ENCODE data around the gene SPEM2.

Gene SPEM2

DNA sequence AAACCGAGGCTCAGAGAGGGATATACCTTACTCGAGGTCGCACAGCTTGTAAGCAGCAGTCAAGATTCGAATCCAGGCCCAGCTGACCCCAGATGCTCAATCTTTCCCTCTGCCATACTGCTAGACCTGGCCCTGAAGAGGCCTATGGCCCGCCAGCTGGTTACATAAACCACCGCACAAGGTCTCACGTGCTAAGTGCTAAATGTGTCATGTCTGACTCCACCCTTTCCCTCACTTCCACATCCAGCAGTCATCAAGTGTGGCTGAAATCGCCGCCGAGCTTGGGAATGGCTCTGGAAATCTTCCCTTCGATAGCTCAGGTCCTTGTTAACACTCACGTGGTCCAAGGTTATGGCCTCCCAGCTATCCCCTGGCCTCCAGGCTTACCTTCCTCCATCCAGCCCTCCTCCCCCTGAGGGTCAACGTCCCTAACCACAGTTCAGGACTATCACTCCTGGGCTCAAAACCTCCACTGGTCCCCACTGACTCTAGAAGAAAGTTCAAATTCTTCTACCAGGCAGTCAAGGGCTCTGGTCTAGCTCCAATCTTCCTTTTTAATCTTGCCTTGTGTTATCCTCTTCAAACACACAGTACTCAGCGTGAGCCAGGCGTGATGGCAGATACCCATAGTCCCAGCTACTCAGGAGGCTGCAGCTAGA lies 50.5 kb downstream of the SPEM2 start:
- no peak for DNase-seq

DNA sequence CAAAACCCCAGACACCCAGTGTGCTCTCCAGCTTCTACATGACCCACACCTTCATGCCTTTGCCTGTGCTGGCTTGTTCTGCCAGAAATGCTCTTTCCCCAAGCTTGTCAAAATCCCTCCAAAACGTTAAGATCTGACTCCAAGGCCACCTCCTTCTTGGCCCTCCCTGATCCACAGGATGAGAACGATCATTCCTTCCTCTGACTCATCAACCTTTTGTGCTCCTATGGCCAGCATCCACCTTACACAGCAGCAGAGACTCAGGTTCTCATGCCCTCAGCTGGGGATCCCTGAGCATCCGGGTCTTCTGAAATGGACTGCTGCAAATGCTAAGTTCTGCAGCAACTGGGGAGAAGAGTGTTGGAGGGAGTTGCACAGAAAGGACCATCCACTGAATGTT lies 51.1 kb downstream of the SPEM2 start:
- no peak for DNase-seq

DNA sequence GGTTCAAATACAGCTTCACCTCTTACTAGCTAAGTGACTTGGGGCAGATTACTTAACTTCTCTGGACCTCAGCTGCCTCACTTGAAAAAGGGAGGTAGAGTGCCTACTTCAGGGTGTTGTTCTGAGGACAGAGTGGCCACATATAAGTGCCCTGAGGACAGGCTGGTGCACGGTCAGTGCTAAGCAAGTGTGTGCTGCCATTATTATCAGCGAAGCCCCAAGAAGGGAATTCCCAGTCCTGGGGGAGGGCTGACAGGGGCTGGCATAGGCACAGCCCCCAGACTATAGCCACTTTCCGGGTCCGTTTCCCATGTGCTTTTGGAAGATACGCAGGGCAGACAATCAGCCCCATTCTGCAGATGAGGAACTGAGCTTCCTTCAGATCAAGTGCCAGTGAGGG lies 51.5 kb downstream of the SPEM2 start:
- no peak for DNase-seq

Measured in T1000 (cell line).